H1 (cell line): ENCODE results near the gene ANO2. TPM values are rescaled to one million over a fixed set of nuclear protein-coding genes. Genes with fewer than 3 reads are reported as not detected.

Source experiments
- CTCF ChIA-PET: fragments of 300-600 bp; sonication (Branson Sonifier 250); formaldehyde crosslinking; loops from one replicate; lab custom pipeline; 2021; ENCODE audit not compliant: partially characterized antibody; lab: Charles Lee
- POLR2A ChIA-PET: fragments of 300-600 bp; sonication (Branson Sonifier 250); formaldehyde crosslinking; loops from one replicate; lab custom pipeline; 2021; ENCODE audit warnings: inconsistent platforms; ENCODE audit not compliant: partially characterized antibody; lab: Charles Lee
- DNase-seq, 2 experiments: peaks; one replicate each; pipeline versions ENCODE4 v3.0.0 to v3.0.0-alpha.2; 2010 to 2022; ENCODE audit warnings: low spot score in 2 of 2, low read depth in 1 of 2, mixed read lengths in 1 of 2
- FAIRE-seq: peaks from 2 replicates; lab custom pipeline; 2011; peaks lifted over from hg19 to GRCh38; lab: Jason Lieb, UNC
- H2AFZ ChIP-seq: 2 replicates; pipeline ENCODE4 v1.8.1; 2012; ENCODE audit warnings: low read length, inconsistent platforms
- H2AK5ac ChIP-seq: 2 replicates; pipeline ENCODE4 v1.6.1; 2013; ENCODE audit warnings: low read depth, low read length
- H2BK120ac ChIP-seq: replicated peaks from 2 replicates; pipeline ENCODE3; 2013; ENCODE audit warnings: low read depth, low read length, inconsistent platforms
- H2BK12ac ChIP-seq: 2 replicates; pipeline ENCODE4 v1.6.1; 2013; ENCODE audit warnings: low read depth, low read length
- H2BK15ac ChIP-seq: 2 replicates; pipeline ENCODE4 v1.6.1; 2013; ENCODE audit warnings: low read length
- H2BK20ac ChIP-seq: 2 replicates; pipeline ENCODE4 v1.6.1; 2013; ENCODE audit warnings: low read length
- H2BK5ac ChIP-seq: 2 replicates; pipeline ENCODE4 v1.6.1; 2013; ENCODE audit warnings: low read depth, low read length
- H3K14ac ChIP-seq: 2 replicates; pipeline ENCODE4 v1.6.1; 2013; ENCODE audit warnings: inconsistent platforms; ENCODE audit not compliant: insufficient read length
- H3K18ac ChIP-seq: 2 replicates; pipeline ENCODE4 v1.6.1; 2013; ENCODE audit warnings: low read length; ENCODE audit errors: extremely low read depth
- H3K23ac ChIP-seq: 2 replicates; pipeline ENCODE4 v1.6.1; 2013; ENCODE audit warnings: inconsistent platforms; ENCODE audit not compliant: insufficient read length
- H3K23me2 ChIP-seq: 2 replicates; pipeline ENCODE4 v1.6.1; 2013; ENCODE audit warnings: low read depth, low read length
- H3K27ac ChIP-seq: 2 replicates; pipeline ENCODE4 v1.6.1; 2011; ENCODE audit warnings: low read depth, low read length, inconsistent platforms
- H3K27me3 ChIP-seq, 4 experiments: replicated peaks in 1 of 4; 1 replicate in 1 of 4; 2 replicates in 3 of 4; pipeline versions ENCODE4 v1.6.1 to v1.8.1; 2011 to 2013; ENCODE audit warnings: low read length in 3 of 4, mild to moderate bottlenecking in 3 of 4, inconsistent platforms in 2 of 4, mixed read lengths in 2 of 4, moderate library complexity in 1 of 4; ENCODE audit not compliant: control insufficient read depth in 3 of 4, insufficient read depth in 3 of 4; ENCODE audit errors: extremely low read depth in 1 of 4
- H3K36me3 ChIP-seq, 4 experiments: 2 replicates each; pipeline versions ENCODE4 v1.6.1 to v1.8.1; 2011 to 2013; ENCODE audit warnings: mild to moderate bottlenecking in 4 of 4, low read length in 3 of 4, moderate library complexity in 2 of 4, control low read depth in 1 of 4, inconsistent platforms in 1 of 4; ENCODE audit not compliant: insufficient read depth in 4 of 4, control insufficient read depth in 2 of 4
- H3K4ac ChIP-seq: replicated peaks from 2 replicates; pipeline ENCODE3; 2013; ENCODE audit warnings: low read length, low read depth, mixed read lengths, inconsistent platforms; ENCODE audit not compliant: insufficient read length
- H3K4me1 ChIP-seq, 4 experiments: replicated peaks in 1 of 4; 1 replicate in 1 of 4; 2 replicates in 3 of 4; pipeline versions ENCODE4 v1.6.1 to v1.8.1; 2011 to 2013; ENCODE audit warnings: low read length in 3 of 4, inconsistent platforms in 2 of 4, mixed read lengths in 1 of 4; ENCODE audit not compliant: insufficient read depth in 4 of 4, control insufficient read depth in 3 of 4
- H3K4me2 ChIP-seq, 2 experiments: 2 replicates each; pipeline versions ENCODE4 v1.6.1 to v1.8.1; 2011 to 2013; ENCODE audit warnings: low read depth in 2 of 2, low read length in 2 of 2, control low read depth in 1 of 2, inconsistent platforms in 1 of 2, mild to moderate bottlenecking in 1 of 2; ENCODE audit not compliant: insufficient read depth in 1 of 2
- H3K4me3 ChIP-seq, 4 experiments: fragments of 200-600, 300-600 bp in 1 of 4; sonication (generic), shearing (Covaris generic), sonication (Bioruptor Twin) in 1 of 4; 2 replicates each; pipeline versions ENCODE4 v1.5.1 to v1.8.1; 2011 to 2016; ENCODE audit warnings: low read length in 4 of 4, low read depth in 3 of 4, control low read depth in 2 of 4, inconsistent platforms in 2 of 4, mild to moderate bottlenecking in 2 of 4, mixed read lengths in 1 of 4, moderate library complexity in 1 of 4; ENCODE audit not compliant: insufficient read depth in 2 of 4; ENCODE audit errors: extremely low read depth in 1 of 4
- H3K56ac ChIP-seq: replicated peaks from 2 replicates; pipeline ENCODE3; 2013; ENCODE audit warnings: low read depth, mild to moderate bottlenecking, mixed read lengths, low read length, inconsistent platforms; ENCODE audit not compliant: insufficient read length
- H3K79me1 ChIP-seq: 2 replicates; pipeline ENCODE4 v1.6.1; 2013; ENCODE audit warnings: low read depth, low read length, control low read depth
- H3K79me2 ChIP-seq, 2 experiments: 2 replicates each; pipeline versions ENCODE4 v1.6.1 to v1.8.1; 2012 to 2013; ENCODE audit warnings: low read length in 2 of 2, mild to moderate bottlenecking in 2 of 2, inconsistent platforms in 1 of 2; ENCODE audit not compliant: insufficient read depth in 2 of 2, control insufficient read depth in 1 of 2
- H3K9ac ChIP-seq, 4 experiments: replicated peaks in 1 of 4; 1 replicate in 1 of 4; 2 replicates in 3 of 4; pipeline versions ENCODE4 v1.6.1 to v1.8.1; 2011 to 2013; ENCODE audit warnings: low read depth in 3 of 4, low read length in 3 of 4, control low read depth in 2 of 4, mild to moderate bottlenecking in 2 of 4, moderate library complexity in 2 of 4, inconsistent platforms in 1 of 4; ENCODE audit errors: extremely low read depth in 1 of 4
- H3K9me3 ChIP-seq, 2 experiments: 2 replicates each; pipeline versions ENCODE4 v1.6.1 to v1.8.1; 2012 to 2013; ENCODE audit warnings: mild to moderate bottlenecking in 2 of 2, moderate library complexity in 2 of 2, control low read depth in 1 of 2, inconsistent platforms in 1 of 2, low read depth in 1 of 2, low read length in 1 of 2, mixed read lengths in 1 of 2; ENCODE audit not compliant: insufficient read depth in 2 of 2
- H4K20me1 ChIP-seq, 2 experiments: replicated peaks in 1 of 2; 2 replicates each; pipeline versions ENCODE3 to v1.8.1; 2011 to 2013; ENCODE audit warnings: inconsistent platforms in 2 of 2, low read length in 2 of 2, mild to moderate bottlenecking in 1 of 2; ENCODE audit not compliant: insufficient read depth in 2 of 2, control insufficient read depth in 1 of 2
- H4K5ac ChIP-seq: 2 replicates; pipeline ENCODE4 v1.6.1; 2013; ENCODE audit warnings: low read length, low read depth, mixed read lengths, inconsistent platforms; ENCODE audit not compliant: insufficient read length
- H4K8ac ChIP-seq: 2 replicates; pipeline ENCODE4 v1.8.0; 2013; ENCODE audit warnings: mild to moderate bottlenecking, moderate library complexity, low read length, inconsistent platforms; ENCODE audit not compliant: insufficient read depth; ENCODE audit errors: extremely low read depth
- H4K91ac ChIP-seq: replicated peaks from 2 replicates; pipeline ENCODE3; 2013; ENCODE audit warnings: low read length, mixed read lengths, inconsistent platforms; ENCODE audit not compliant: insufficient read length
- WGBS, 2 experiments: shearing (Covaris generic) in 1 of 2; methylation state at CpG; one replicate each; pipeline versions ENCODE4 v1.1.6 to v1.1.7; 2013 to 2015; ENCODE audit warnings: low lambda C conversion rate in 2 of 2, mixed read lengths in 2 of 2, inconsistent platforms in 1 of 2, low coverage in 1 of 2, missing lambda C conversion rate in 1 of 2; ENCODE audit not compliant: insufficient replicate concordance in 2 of 2, insufficient coverage in 1 of 2, insufficient read length in 1 of 2; ENCODE audit errors: extremely low coverage in 1 of 2, missing lambda C conversion rate in 1 of 2; 5-methylcytosine and 5-hydroxymethylcytosine counted together
- polyA plus RNA-seq, 7 experiments: library from polyadenylated mRNA; depleted of rRNA in 3 of 7; stranded (reverse) in 5 of 7; unstranded in 2 of 7; fragments of >200 nt in 5 of 7; fragments of 200-250 nt in 2 of 7; gene quantifications; 1 replicate in 5 of 7; 2 replicates in 1 of 7; 4 replicates in 1 of 7; pipeline versions ENCODE4 v1.2.1 to v1.2.3, GENCODE V29; 2011 to 2013; ENCODE audit warnings: missing spikeins in 2 of 7, mixed read lengths in 2 of 7
- total RNA-seq: library from RNA; stranded (reverse); fragmentation: NEBNext Ultra II Directional; extraction: Animal tissue kit (Norgen Biotek cat#: 25700); gene quantifications from 2 replicates; pipeline ENCODE4 v1.2.1, GENCODE V29; 2021

The ANO2 gene
- total and polyA plus RNA-seq, 2 of the 8 experiments (the other 6 are each of a cell fraction or from before 2014, with no cell fraction given), result 1.9 to 5.5 TPM

- no peaks in the 10 kb centered on the region for H3K79me1 ChIP-seq
- no peak overlapping the region for H3K4me3 ChIP-seq
- no peak overlapping the region for H3K23ac ChIP-seq
- no peak overlapping the region for H3K27ac ChIP-seq
- no peak overlapping the region; a peak in 1 of 4 replicates for H3K4me2 ChIP-seq
- DNase-seq (no peak), FAIRE-seq (no peak)
- H4K20me1 ChIP-seq, result no peaks in the 10 kb centered on the region
- H2BK15ac ChIP-seq, result no peak overlapping the region
- H2BK20ac ChIP-seq, result no peak overlapping the region
- no peak overlapping the region for H4K8ac ChIP-seq
- no peak overlapping the region for H4K5ac ChIP-seq
- no peak overlapping the region for H3K14ac ChIP-seq
- H3K23me2 ChIP-seq, result peaks cover 2% of the 10 kb centered on the region
- no peak overlapping the region for H3K9ac ChIP-seq
- POLR2A ChIA-PET, result interaction anchor here (1.7 kb wide), 1 partner anchor 98 kb away, joined by 5 read pairs; no protein-coding TSS in a partner anchor
- no peaks in the 10 kb centered on the region for H3K79me2 ChIP-seq
- H3K27me3 ChIP-seq, result peaks cover 4 to 23% (median 10%) of the 10 kb centered on the region in 4 experiments; a peak in 5 of 7 replicates
- no peak overlapping the region for H2BK5ac ChIP-seq
- no peak overlapping the region for H3K18ac ChIP-seq
- no peak overlapping the region for H3K56ac ChIP-seq
- no peak overlapping the region for H4K91ac ChIP-seq
- WGBS, 2 experiments, result 78% methylated on average over 2 of the region's 2 CpGs; no CpG with 5 or more reads in 1 of the 2 experiments
- no peaks in the 10 kb centered on the region for H3K9me3 ChIP-seq
- no peak overlapping the region for H2BK12ac ChIP-seq
- CTCF ChIA-PET, result interaction anchor here (1.0 kb wide), 1 partner anchor 92 kb away, joined by 3 read pairs; no protein-coding TSS in a partner anchor
- no peaks in the 10 kb centered on the region for H3K36me3 ChIP-seq
- H2BK120ac ChIP-seq, result no peak overlapping the region
- no peak overlapping the region for H2AFZ ChIP-seq
- H2AK5ac ChIP-seq, result no peak overlapping the region
- peaks cover 0 to 5% (median 2%) of the 10 kb centered on the region in 4 experiments; a peak in 4 of 7 replicates for H3K4me1 ChIP-seq
- no peak overlapping the region for H3K4ac ChIP-seq
Measured at GRCh38 chr12:5946388-5946787, 1.3 kb upstream of the ANO2 start.
